Upper lobe of left lung (tissue), 6 donors: Measurements from ENCODE around the gene NBEA. TPM values are rescaled to one million over a fixed set of nuclear protein-coding genes. Genes with fewer than 3 reads are reported as not detected.

Experiments used
- ATAC-seq, 2 donors: fragments of 200-7000 bp; cut with Tn5 transposase; one replicate each; pipeline ENCODE4 v1.9.1; 2022; ENCODE audit warnings: mild to moderate bottlenecking in 2 of 2, moderate library complexity in 2 of 2; ENCODE audit not compliant: low FRiP score in 2 of 2
- DNase-seq, 2 donors: peaks; one replicate each; pipeline ENCODE4 v3.0.0-alpha.2; 2019 to 2020
- H3K27ac ChIP-seq, 4 donors: fragments of 200-600 bp; sonication (generic); one replicate each; pipeline ENCODE4 v1.5.1; 2016 to 2019
- H3K27me3 ChIP-seq, 4 donors: fragments of 200-600 bp; sonication (generic); one replicate each; pipeline ENCODE4 v1.5.1; 2017 to 2019
- H3K36me3 ChIP-seq, 4 donors: fragments of 200-600 bp; sonication (generic); one replicate each; pipeline ENCODE4 v1.5.1; 2016 to 2019
- H3K4me1 ChIP-seq, 4 donors: fragments of 200-600 bp; sonication (generic); one replicate each; pipeline ENCODE4 v1.5.1; 2018 to 2019
- H3K4me3 ChIP-seq, 4 donors: fragments of 200-600 bp; sonication (generic); one replicate each; pipeline ENCODE4 v1.5.1; 2017 to 2019; ENCODE audit warnings: mild to moderate bottlenecking in 2 of 4, moderate library complexity in 1 of 4
- H3K9me3 ChIP-seq, 4 donors: fragments of 200-600 bp; sonication (generic); one replicate each; pipeline ENCODE4 v1.5.1; 2018 to 2019
- EP300 ChIP-seq, 4 donors: sonication (generic); formaldehyde crosslinking; IDR thresholded peaks; one replicate each; pipeline ENCODE4 v1.5.1; 2017; ENCODE audit warnings: antibody characterized with exemption in 4 of 4, control low read depth in 2 of 4
- POLR2A ChIP-seq, 4 donors: fragments of 450-650 bp; IDR thresholded peaks; one replicate each; pipeline ENCODE4 v1.5.1; 2016 to 2017; ENCODE audit warnings: antibody characterized with exemption in 4 of 4, mild to moderate bottlenecking in 2 of 4
- POLR2AphosphoS5 ChIP-seq, 2 donors: sonication (generic); formaldehyde crosslinking; IDR thresholded peaks; one replicate each; pipeline ENCODE4 v1.5.1; 2017; ENCODE audit warnings: antibody characterized with exemption in 2 of 2
- WGBS, 2 donors: methylation state at CpG; one replicate each; pipeline ENCODE4 v1.1.5; 2017 to 2018; 5-methylcytosine and 5-hydroxymethylcytosine counted together
- total RNA-seq, 6 donors: library from RNA; depleted of rRNA in 4 of 6; stranded (reverse); fragments of >200 nt in 4 of 6; gene quantifications; one replicate each; pipeline versions ENCODE4 v1.1.0 to v1.2.1, GENCODE V29; 2016 to 2021
- TF ChIP-seq, protein P1 (sequence below), 6 experiments: fragments of 450-650 bp in 4 of 6; fragments of 200-600 bp in 2 of 6; sonication (generic) in 2 of 6; IDR thresholded peaks; one replicate each; pipeline ENCODE4 v1.5.1; 2016 to 2019; ENCODE audit warnings: antibody characterized with exemption in 6 of 6
- donor health status: DM: no; HTN: no; CAD: no; lungs with moderate emphysema.
- donor health status: DM: no; HTN: yes; CAD: no; lungs with severe emphysema.

Gene NBEA
- total RNA-seq, 6 donors from 2014 or later: 2.7 to 21.4 (median 5.5) TPM

DNA sequence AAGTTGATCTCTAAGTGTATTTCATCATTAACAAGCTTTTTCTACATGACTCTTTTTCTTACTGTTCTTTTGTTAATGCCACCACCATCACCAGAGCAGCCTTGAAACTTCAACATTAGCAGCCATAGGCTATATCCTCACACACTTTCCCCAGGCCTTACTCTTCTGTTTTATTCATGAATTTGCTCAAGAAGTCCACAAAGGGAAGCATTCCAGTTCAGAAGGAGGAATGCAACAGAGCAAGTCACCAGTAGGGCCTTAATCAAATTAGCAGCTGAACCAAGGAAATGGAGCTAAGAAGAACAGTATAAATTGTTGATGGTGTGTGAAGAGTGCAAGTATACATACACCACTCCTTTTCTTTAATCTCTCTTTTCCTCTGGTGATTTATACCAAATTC is 223.1 kb downstream of the NBEA start:
- no peak for DNase-seq

GRCh38 chr13:35179494-35179893 is 237.4 kb downstream of the NBEA start:
- Histone ChIP-seq H3K9me3 (no peaks in the 10 kb centered on the region), H3K27me3 (no peaks in the 10 kb centered on the region), H3K27ac (no peak overlapping the region), H3K4me1 (no peaks in the 10 kb centered on the region), H3K36me3 (no peaks in the 10 kb centered on the region), H3K4me3 (no peak overlapping the region)
- WGBS, 2 donors: 67 to 82% methylated on average over 2 of the region's 2 CpGs
- ATAC-seq (no peak), DNase-seq (no peak)
- TF ChIP-seq EP300 (IDR thresholded peaks at IDR 0.05): no peak
- no peak for TF ChIP-seq POLR2A (IDR thresholded peaks at IDR 0.05)
- TF ChIP-seq POLR2AphosphoS5 (IDR thresholded peaks at IDR 0.05): no peak
- TF ChIP-seq, protein P1, sequence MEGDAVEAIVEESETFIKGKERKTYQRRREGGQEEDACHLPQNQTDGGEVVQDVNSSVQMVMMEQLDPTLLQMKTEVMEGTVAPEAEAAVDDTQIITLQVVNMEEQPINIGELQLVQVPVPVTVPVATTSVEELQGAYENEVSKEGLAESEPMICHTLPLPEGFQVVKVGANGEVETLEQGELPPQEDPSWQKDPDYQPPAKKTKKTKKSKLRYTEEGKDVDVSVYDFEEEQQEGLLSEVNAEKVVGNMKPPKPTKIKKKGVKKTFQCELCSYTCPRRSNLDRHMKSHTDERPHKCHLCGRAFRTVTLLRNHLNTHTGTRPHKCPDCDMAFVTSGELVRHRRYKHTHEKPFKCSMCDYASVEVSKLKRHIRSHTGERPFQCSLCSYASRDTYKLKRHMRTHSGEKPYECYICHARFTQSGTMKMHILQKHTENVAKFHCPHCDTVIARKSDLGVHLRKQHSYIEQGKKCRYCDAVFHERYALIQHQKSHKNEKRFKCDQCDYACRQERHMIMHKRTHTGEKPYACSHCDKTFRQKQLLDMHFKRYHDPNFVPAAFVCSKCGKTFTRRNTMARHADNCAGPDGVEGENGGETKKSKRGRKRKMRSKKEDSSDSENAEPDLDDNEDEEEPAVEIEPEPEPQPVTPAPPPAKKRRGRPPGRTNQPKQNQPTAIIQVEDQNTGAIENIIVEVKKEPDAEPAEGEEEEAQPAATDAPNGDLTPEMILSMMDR (IDR thresholded peaks at IDR 0.05): no peak

More for the DNA sequence above, 223.1 kb downstream of the NBEA start:
- Histone ChIP-seq H3K4me1 (no peaks in the 10 kb centered on the region), H3K27ac (no peak overlapping the region), H3K9me3 (no peaks in the 10 kb centered on the region), H3K4me3 (no peak overlapping the region), H3K27me3 (no peaks in the 10 kb centered on the region), H3K36me3 (no peaks in the 10 kb centered on the region)
- ATAC-seq: no peak
- no peak for TF ChIP-seq POLR2A (IDR thresholded peaks at IDR 0.05)
- TF ChIP-seq EP300 (IDR thresholded peaks at IDR 0.05): no peak
- TF ChIP-seq POLR2AphosphoS5 (IDR thresholded peaks at IDR 0.05): no peak
- TF ChIP-seq, protein P1 (IDR thresholded peaks at IDR 0.05): no peak

DNA sequence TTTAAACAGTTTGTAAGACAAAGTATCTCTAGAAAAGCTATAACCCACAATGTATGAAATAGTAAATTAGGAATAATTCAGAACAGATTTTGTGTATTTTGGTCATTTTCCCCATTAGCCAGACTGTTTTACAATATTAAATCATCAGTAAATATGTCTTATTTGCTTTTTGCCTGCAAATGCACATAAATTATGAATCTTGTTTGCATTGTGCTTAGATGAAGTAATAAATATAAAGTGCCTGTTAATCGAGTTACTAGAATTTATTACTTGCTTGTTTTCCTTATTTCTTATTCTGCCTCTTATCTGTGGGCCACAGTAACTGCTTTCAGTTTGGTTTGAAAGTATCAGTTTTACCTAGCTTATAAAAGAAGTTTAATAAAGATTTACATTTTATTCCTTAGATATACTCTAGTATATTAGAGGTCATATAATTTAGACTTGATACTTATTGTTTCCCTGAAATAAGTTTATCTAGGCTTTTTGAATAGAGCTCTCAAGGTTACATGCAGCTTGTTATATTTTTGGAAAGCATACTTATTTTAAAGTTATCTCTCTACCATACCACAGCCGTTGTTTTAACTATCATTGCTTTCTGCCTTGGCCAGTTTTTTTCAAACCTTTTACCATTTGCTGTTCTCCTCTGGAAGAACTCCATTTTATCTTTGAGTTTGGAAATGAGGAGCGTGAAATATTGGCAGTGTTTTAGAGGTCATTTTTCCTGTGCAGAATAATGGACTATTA is 238.0 kb downstream of the NBEA start:
- Histone ChIP-seq H3K27me3 (no peaks in the 10 kb centered on the region), H3K36me3 (no peaks in the 10 kb centered on the region), H3K27ac (no peak overlapping the region), H3K4me1 (no peaks in the 10 kb centered on the region), H3K9me3 (no peaks in the 10 kb centered on the region), H3K4me3 (no peak overlapping the region)
- TF ChIP-seq EP300 (IDR thresholded peaks at IDR 0.05) (no peak), POLR2AphosphoS5 (IDR thresholded peaks at IDR 0.05) (no peak), POLR2A (IDR thresholded peaks at IDR 0.05) (no peak)
- TF ChIP-seq, protein P1 (IDR thresholded peaks at IDR 0.05): no peak
- 75% methylated on average over 3 of the region's 3 CpGs for WGBS, 2 donors
- DNase-seq (no peak), ATAC-seq (no peak)

GRCh38 chr13:35190241-35190640 is 248.2 kb downstream of the NBEA start:
- no peaks in the 10 kb centered on the region for H3K9me3 ChIP-seq
- WGBS, 2 donors: 75 to 89% methylated on average over 2 of the region's 2 CpGs
- H3K4me3 ChIP-seq: no peak overlapping the region
- no peaks in the 10 kb centered on the region for H3K27me3 ChIP-seq
- no peak overlapping the region for H3K27ac ChIP-seq
- TF ChIP-seq POLR2AphosphoS5 (IDR thresholded peaks at IDR 0.05) (no peak), POLR2A (IDR thresholded peaks at IDR 0.05) (no peak)
- TF ChIP-seq, protein P1 (IDR thresholded peaks at IDR 0.05): no peak
- DNase-seq: no peak
- H3K36me3 ChIP-seq: no peaks in the 10 kb centered on the region
- no peak for ATAC-seq
- H3K4me1 ChIP-seq: no peaks in the 10 kb centered on the region

DNA sequence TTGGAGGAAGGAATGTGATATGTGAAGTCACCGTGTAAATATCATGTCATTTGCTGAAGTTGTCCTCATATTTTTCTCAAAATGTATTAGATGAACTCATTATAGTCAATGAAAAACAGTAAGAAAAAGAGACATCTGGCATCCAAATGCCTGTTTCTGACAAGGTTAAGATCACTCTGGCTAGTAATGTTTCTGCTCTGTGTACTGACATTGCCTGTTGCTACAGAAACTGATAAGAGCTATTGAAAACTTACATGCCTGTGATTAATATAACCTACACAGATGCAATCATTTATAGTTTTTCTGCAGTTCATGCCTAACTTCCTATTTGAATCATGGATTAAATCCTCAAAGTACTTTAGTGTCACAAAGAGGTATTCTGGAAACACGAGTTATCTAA is 249.8 kb downstream of the NBEA start:
- H3K9me3 ChIP-seq: no peaks in the 10 kb centered on the region
- no peaks in the 10 kb centered on the region for H3K4me1 ChIP-seq
- no peak for TF ChIP-seq POLR2AphosphoS5 (IDR thresholded peaks at IDR 0.05)
- TF ChIP-seq EP300 (IDR thresholded peaks at IDR 0.05): no peak
- no peak for TF ChIP-seq POLR2A (IDR thresholded peaks at IDR 0.05)
- TF ChIP-seq, protein P1 (IDR thresholded peaks at IDR 0.05): no peak
- no peak overlapping the region for H3K27ac ChIP-seq
- H3K27me3 ChIP-seq: no peaks in the 10 kb centered on the region
- WGBS, 2 donors: 90 to 94% methylated on average over 2 of the region's 2 CpGs
- H3K36me3 ChIP-seq: no peaks in the 10 kb centered on the region
- ATAC-seq (no peak), DNase-seq (no peak)
- no peak overlapping the region for H3K4me3 ChIP-seq
